Measurements from ENCODE around the gene KRTAP12-4.
"Not testable (repeated sequence)": the region's sequence is repeated elsewhere in the genome, so short reads cannot be mapped to it uniquely, and the experiment has no call there.

Gene KRTAP12-4

GRCh38 chr21:44614161-44614631 lies 40.3 kb downstream of the KRTAP12-4 start:
- in situ Hi-C loops (cut with HindIII; ENCODE audit: low sequenced_read_pairs), result no loop called here

DNA sequence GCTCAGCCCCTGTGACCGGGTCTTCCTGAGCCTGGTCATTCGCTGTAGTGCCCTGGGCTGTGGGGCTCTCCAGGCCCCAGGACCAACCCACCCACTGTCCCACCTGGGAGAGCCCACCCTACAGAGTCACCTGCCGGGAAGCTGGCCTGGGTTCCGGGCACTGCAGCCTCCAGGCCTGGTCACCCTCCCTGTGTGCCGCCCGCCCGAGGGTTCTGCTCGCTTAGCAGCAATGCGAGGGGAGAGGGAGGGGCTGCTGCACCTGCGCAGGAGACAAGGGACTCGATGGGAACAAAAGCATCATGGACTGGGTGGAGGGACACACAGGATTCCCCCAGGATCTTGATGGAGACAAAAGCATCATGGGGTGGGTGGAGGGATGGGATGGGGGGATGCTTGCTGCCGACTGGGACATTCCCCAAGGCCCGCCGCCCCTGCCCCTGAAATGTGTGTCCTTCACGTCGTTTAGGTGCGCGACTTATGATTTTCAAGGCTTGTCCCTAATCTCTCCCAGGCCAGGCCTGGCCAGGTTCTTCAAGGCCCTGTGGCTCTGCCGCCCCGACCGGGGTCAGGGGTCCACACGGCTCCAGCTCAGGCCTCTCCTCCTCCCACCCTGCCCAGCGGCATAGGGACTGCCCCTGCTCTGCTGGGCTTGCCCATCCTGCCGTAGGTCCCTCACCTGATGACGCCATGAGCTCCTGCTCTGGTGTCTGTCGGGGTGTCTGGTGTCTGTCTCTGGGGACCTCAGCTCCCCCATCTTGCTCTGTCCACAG lies 40.9 kb downstream of the KRTAP12-4 start:
- in situ Hi-C loops (cut with HindIII; ENCODE audit: low sequenced_read_pairs), result no loop called here

- in situ Hi-C loops (cut with HindIII; ENCODE audit: low sequenced_read_pairs), result no loop called here
These were observed 41.7 kb downstream of the KRTAP12-4 start for GRCh38 chr21:44612669-44613229.

- in situ Hi-C loops (cut with HindIII; ENCODE audit: low sequenced_read_pairs), result no loop called here
These were observed 42.4 kb downstream of the KRTAP12-4 start, which contains the start of gene KRTAP10-8 for GRCh38 chr21:44612029-44612486. Gene KRTAP10-8 (plus strand): TSS chr21:44612079. CDS start chr21:44612101, 22 bp downstream.

DNA sequence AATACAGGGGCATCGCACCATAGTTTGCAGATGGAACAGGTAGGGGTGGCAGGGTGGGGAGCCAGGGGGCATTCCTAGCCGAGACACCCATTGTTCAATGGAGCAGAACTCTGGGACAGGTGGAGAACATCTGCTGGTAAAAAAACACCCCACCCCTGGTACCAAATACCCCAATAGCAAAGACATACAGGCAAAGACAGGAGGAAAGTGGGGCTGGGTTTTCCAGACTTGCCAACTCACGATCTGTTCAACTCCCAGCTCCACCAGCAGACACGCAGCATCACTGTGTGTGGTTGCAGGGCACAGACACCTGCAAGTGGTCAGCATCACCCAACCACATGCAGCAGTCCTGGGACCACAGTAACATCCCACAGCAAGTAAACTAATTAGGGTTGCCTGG lies 42.9 kb downstream of the KRTAP12-4 start:
- in situ Hi-C loops (cut with HindIII; ENCODE audit: low sequenced_read_pairs), result no loop called here

GRCh38 chr21:44610157-44610843 lies 44.2 kb downstream of the KRTAP12-4 start:
- in situ Hi-C loops (cut with HindIII; ENCODE audit: low sequenced_read_pairs), result not testable (repeated sequence)

GRCh38 chr21:44609193-44609592 lies 45.3 kb downstream of the KRTAP12-4 start:
- in situ Hi-C loops (cut with HindIII; ENCODE audit: low sequenced_read_pairs), result no loop called here

- in situ Hi-C loops (cut with HindIII; ENCODE audit: low sequenced_read_pairs), result no loop called here
These were observed 48.0 kb downstream of the KRTAP12-4 start for GRCh38 chr21:44606495-44606894.

Measured in endothelial cell of hepatic sinusoid (primary cell).